GM19025 (cell line): ENCODE data around the gene NRP2.

Experiments used
- ATAC-seq: cut with Tn5 transposase; IDR thresholded peaks from one replicate; pipeline ENCODE4 v1.9.1; 2021; ENCODE audit warnings: mild to moderate bottlenecking, low read depth, moderate library complexity; ENCODE audit not compliant: unreplicated experiment

Gene NRP2

GRCh38 chr2:205767617-205768016 lies 85.3 kb downstream of the NRP2 start:
- no peak for ATAC-seq

- no peak for ATAC-seq
Measured at GRCh38 chr2:205768341-205768740, 86.0 kb downstream of the NRP2 start.

DNA sequence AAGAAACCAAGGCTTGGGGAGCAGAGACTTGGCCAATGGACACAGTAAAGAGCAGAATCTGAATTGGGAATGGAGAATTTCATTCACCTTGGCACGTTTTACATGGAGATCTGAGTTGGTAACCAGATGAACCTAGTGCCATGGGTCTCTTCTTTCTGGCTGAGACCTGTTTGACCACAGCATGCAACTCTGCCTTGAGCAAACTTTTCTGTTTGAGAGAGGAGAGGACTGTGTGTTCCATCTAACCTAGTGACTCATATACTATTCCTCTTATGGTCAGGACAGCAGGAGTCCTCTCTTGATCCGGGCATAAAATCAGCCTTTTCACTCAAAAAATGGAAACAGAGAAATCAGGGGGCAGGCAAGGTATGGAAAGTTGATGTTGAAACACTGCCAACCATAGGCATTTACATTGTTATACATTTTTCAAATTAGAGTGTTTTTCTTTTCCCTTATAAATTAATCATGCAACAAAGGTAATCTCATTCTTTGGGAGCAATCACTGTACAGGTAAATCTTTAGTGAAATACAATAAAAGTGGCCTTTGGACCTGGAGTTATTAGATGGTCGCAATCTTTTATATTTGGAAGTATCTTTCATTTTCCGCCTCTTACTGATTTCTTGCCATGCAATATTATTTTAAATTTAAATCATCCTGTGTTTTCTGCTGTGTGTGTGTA lies 86.7 kb downstream of the NRP2 start:
- no peak for ATAC-seq

GRCh38 chr2:205769495-205769850 lies 87.2 kb downstream of the NRP2 start:
- no peak for ATAC-seq

DNA sequence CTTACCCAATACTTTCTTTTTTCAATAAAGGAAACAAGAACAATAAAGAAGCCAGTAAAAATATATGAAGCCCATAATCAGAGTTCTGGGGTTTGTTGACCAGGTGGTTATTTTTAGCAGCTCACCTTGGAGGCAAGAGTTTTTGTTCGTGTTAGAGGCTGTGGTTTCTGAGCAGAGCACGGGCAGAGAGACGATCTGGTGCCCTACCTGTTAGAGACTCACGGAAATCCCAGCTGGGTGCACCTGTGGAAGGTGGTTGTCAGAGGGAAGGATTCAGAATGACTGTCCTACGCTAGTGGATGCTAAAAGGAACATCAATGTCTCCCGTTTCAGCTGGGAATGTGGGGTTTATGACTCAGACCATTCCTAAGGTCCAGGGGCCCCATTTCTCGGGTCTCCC lies 87.6 kb downstream of the NRP2 start:
- no peak for ATAC-seq

- no peak for ATAC-seq
Measured at GRCh38 chr2:205770577-205770976, 88.3 kb downstream of the NRP2 start.

- ATAC-seq, result no peak
Measured at GRCh38 chr2:205771031-205771430, 88.7 kb downstream of the NRP2 start.

DNA sequence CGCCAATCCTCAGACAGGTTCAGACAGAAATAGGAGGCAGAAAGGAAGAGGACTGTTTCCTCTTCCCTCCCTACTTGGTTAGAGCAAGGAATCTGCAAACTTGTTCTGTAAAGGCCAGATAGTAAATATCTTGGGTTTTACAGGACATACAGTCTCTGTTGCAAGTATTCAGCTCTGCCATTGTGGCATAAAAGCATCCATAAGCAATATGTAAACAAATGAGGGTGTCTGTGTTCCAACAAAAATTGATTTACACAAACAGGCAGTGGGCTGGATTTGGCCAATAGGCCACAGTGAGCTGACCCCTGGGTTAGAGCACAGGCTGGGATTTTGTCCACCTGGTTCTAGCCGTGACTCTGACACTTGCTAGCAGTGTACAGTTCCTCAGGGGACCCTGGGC lies 89.4 kb downstream of the NRP2 start:
- ATAC-seq, result no peak

DNA sequence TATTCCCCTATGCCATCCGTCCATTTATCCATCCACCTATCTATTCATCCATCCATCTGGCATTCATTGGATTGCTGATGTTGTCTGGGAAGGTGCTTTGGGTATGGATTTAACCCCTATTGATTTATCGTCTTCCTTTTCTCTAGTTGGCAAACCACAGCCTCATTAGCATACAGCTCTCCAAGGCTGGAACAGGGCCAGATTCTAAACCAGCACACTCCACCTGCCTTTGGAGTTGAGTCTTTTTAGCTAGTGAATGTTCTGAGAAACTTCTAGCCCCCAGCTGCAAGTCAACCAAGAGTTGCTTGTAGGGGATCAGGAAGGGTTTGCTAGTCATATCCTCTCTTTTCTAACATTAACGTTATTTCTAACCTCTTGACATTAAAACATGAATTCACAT lies 90.7 kb downstream of the NRP2 start:
- no peak for ATAC-seq

DNA sequence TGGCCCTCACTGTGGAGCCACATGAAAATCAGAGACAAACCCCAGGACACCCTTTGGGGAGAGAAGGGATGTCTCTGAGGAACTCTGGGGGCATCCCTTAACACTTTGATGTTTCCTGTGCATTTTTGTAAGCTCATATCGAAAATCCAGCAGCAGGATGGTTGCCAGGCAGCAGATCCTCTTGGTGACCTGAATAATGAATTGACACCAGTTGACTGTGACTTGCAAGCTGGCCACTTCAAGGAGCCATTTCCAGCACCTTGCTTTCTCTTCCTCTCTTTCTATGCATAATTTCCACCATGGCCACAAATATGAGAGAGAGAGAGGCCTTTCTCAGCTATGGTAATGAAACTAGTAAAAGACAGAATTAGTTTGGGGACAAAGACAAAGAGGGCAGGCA lies 91.7 kb downstream of the NRP2 start:
- no peak for ATAC-seq

DNA sequence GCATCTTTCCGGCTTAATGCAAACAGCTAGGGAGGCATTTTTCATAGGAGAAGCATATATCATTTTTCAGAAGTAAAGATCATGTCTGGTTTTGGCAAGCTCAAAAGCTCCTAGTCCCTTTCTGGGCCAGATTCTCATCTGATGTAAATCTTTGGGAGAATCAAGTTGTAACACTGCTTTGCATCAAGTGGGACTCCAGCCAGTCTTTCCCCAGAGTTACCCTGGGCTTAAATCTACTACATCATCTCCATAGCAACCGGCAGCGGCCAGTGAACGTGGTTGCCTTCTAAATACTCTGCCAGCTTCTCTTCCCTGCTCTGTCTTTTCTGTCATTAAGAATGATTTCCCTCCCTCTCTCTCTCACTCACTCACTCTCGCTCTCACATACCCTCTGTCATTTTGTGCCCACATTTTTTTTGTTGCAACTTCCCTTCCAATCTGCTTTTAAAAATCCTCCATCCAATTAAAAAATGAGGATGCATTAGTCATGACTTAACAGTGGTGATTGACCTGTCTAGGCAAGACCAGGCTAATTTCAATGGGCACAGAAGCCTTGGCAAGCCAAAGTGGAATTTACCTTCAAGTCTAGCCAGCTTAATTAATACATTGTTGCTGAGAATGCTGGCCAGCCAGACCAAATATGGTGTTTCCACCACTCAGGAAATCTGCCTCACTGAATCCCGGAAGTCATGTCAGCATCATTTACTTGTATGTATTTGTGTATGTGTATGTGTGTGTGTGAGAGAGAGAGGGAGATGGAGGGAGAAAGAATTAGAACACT lies 93.0 kb downstream of the NRP2 start:
- ATAC-seq, result no peak

- ATAC-seq, result no peak
Measured at GRCh38 chr2:205776139-205776538, 93.8 kb downstream of the NRP2 start.

DNA sequence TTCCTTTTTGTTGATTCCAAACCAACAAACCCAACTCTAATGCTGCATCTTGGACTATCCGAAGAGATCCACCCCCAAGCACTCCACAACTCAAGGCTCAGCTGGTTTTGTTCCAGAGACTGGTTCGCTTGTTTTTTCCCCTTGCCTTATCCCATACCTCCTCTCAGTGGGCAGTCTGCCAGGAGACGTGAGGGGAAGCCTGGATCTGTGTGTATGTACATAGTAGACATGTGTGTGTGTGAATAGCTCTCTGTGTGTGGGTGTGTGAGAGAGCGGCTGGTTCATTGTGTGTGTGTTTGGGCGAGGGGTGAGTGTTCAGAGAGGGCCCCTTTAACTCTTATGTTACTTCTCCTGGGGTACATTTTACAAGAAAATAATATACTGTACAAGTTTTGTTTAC lies 94.4 kb downstream of the NRP2 start:
- ATAC-seq, result no peak

- no peak for ATAC-seq
Measured at GRCh38 chr2:205778356-205778755, 96.1 kb downstream of the NRP2 start.

GRCh38 chr2:205780645-205781044 lies 98.3 kb downstream of the NRP2 start:
- ATAC-seq, result no peak

DNA sequence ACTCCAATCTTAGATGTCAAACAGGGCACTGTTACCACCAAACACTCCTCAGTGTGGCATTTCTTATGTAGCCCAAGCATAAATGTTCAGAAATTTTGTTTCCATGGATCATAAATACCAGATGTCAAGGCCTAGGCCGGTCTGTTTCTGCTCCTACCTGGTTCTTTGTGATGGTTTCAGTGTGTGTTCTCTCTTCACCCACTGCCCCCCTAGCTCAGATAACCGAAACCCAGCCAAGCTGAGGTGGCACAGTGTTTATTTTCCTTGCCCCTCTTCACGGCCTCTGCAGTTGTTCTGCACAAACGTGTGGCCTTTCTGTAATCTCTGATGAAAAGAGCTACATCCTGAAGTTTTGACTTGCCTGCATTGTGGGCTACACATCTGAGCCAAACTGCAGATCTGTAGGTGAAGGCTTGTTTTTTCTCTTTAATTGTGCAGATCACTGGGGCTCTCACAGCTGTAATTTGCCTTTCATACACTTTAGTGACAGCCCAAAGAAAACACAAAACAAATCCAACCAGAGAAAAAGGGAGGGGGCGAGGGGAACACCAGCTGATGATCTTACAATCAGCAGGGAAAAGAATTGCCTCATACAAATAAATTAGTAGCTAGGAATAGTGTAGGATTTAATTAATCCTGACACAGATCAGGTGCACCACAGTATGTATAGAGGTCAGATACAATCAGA lies 99.1 kb downstream of the NRP2 start:
- no peak for ATAC-seq

GRCh38 chr2:205782941-205783340 lies 100.6 kb downstream of the NRP2 start:
- ATAC-seq, result no peak

DNA sequence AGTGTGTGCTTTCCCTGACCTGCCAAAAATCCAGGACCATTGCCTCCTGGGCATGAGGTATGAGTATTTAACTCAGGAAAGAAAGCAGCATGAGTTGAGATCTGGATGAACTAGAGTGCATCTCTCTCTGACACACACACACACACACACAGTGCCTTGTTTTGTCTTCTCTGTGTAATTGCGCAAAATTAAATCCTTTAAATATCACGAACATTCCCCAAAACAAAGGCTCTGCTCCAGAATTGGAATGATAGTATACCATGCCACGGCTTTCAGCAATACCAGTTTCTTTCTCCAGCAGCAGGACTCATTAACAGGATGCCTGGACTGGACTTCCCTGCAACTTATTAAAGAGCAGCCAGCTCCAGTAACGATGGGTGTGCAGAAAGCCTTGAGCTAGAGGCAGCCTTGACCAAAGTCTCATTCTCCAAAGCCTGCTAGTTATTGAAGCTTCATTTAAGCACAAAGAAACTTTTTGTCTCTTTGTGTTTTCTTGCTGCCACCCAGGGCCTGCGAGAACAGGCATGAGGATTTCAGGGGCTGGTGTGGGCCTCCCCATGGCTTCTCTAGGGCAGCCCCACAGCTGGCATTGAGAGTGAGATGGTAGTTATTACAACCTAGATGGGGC lies 101.7 kb downstream of the NRP2 start:
- no peak for ATAC-seq

- no peak for ATAC-seq
Measured at GRCh38 chr2:205785507-205786260, 103.4 kb downstream of the NRP2 start.

GRCh38 chr2:205786976-205787375 lies 104.7 kb downstream of the NRP2 start:
- ATAC-seq, result no peak

- ATAC-seq, result no peak
Measured at GRCh38 chr2:205787761-205788160, 105.5 kb downstream of the NRP2 start.
